Measurements from ENCODE around the gene KDM4B.
"Not testable (repeated sequence)": the region's sequence is repeated elsewhere in the genome, so short reads cannot be mapped to it uniquely, and the experiment has no call there.

The KDM4B gene

GRCh38 chr19:5177745-5178450 lies 209.0 kb downstream of the KDM4B start:
- DNase-seq (ENCODE audit: low read depth), result no peak

DNA sequence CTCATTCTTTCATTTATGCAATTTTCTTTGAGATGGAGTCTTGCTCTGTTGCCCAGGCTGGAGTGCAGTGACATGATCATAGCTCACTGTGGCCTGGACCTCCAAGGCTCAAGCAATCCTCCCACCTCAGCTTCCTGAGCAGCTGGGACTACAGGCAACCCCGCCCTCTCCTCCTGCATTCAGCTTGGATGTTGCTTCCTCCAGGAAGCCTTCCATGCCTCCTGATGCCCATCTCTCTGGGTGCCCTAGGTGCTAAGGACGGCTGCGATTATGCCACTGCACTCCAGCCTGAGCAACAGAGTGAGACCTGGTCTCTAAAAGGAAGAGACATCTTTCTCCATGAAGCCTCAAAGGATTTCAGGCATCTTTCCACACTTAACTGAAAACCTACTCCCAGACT lies 209.9 kb downstream of the KDM4B start:
- no peak for DNase-seq (ENCODE audit: low read depth)

- DNase-seq (ENCODE audit: low read depth), result no peak
These were observed 210.3 kb downstream of the KDM4B start for GRCh38 chr19:5179256-5179655.

- no peak for DNase-seq (ENCODE audit: low read depth)
These were observed 212.4 kb downstream of the KDM4B start for GRCh38 chr19:5181329-5181728.

DNA sequence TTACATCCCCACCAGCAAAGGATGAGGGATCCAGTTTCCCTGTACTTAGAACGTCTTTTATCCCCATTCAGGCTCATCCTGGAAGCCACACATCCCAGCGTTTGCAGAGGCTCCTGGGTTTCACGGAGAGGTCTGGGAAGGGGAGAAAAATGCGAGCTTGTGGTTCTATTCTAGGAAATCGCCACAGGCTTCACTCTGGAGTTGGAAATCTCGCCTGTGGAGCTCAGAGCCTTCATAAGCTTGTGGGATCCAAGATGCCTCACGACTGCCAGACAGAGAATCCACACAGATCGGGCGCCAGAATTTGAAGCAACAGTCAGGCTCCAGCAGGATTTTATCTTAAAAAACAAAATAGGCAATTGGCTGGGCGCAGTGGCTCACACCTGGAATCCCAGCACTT lies 213.8 kb downstream of the KDM4B start:
- no peak for DNase-seq (ENCODE audit: low read depth)

- DNase-seq (ENCODE audit: low read depth), result no peak
These were observed 214.7 kb downstream of the KDM4B start for GRCh38 chr19:5183616-5184015.

GRCh38 chr19:5184930-5185329 lies 216.0 kb downstream of the KDM4B start:
- no peak for DNase-seq (ENCODE audit: low read depth)

DNA sequence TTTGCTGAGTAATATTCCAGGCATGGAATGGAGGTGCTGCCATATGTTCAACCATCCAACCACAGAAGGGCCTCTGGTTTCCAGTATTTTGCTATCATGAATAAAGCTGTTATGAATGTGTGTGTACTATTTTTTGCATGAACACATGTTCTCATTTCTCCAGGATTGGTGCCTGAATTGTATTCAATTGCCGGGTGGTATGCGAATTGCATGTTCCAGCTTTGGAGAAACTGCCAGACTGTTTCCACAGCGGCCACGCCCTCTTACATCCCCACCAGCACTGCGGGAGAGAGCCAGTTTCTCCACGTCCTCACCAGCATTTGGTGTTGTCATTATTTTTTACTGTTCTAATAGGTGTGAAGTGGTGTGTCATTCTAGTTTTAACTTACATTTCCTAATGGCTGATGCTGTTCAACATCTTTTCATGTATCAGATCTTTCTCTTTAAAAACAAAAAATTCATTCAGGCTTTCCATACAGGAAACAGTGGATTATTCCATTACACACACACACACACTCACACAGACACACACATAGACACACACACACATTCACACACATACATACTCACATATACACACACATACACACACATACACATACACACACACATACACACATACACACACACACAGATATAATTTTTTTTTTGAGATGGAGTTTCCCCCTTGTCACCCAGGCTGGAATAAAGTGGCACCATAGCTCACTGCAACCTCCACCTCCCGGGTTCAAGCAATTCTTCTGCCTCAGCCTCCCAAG lies 217.6 kb downstream of the KDM4B start:
- no peak for DNase-seq (ENCODE audit: low read depth)

- no peak for DNase-seq (ENCODE audit: low read depth)
These were observed 219.8 kb downstream of the KDM4B start for GRCh38 chr19:5188548-5189317.

DNA sequence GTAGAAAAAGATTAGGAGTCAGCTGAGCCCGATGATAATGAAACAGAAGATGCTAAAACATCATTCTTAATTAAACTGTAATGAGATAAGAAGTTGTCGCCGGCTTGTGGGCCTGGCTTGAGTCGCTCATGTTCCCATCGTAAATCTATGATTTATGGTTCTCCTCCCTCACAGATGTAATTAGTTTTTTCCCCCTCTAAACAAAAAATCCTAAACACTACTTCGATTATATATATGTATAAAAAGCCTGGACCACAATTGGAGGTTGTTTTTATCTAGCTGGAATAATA lies 220.3 kb downstream of the KDM4B start:
- no peak for DNase-seq (ENCODE audit: low read depth)

DNA sequence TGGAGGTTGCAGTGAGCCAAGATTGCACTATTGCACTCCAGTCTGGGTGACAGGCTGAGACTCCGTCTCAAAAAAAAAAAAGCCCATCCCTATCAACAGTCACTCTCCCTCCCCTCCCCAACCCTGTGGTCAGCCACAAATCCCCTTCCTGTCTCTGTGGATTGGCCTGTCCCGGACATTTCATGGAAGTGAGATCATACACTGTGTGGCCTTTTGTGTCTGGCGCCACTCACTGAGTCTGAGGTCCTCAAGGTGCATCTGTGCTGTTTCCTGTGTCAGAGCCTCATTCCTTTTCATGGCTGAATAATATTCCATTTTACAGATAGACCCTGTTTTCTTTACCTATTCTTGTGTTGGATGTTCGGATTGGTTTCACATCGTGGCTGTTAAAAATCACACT lies 222.2 kb downstream of the KDM4B start:
- no peak for DNase-seq (ENCODE audit: low read depth)

DNA sequence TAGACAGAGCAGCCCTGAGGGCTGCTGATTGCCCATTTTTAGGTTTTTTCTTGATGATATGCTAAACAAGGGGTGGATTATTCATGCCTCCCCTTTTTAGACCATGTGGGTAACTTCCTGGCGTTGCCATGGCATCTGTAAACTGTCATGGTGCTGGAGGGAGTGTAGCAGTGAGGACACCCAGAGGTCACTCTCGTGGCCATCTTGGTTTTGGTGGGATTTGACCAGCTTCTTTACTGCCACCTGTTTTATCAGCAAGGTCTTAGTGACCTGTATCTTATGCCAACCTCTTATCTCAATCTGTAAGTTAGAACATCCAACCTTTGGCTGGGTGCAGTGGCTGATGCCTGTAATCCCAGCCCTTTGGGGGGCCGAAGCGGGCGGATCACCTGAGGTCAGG lies 223.7 kb downstream of the KDM4B start:
- no peak for DNase-seq (ENCODE audit: low read depth)

- DNase-seq (ENCODE audit: low read depth), result no peak
These were observed 224.3 kb downstream of the KDM4B start for GRCh38 chr19:5193192-5193591.

- DNase-seq (ENCODE audit: low read depth), result no peak
These were observed 225.7 kb downstream of the KDM4B start for GRCh38 chr19:5194641-5195040.

DNA sequence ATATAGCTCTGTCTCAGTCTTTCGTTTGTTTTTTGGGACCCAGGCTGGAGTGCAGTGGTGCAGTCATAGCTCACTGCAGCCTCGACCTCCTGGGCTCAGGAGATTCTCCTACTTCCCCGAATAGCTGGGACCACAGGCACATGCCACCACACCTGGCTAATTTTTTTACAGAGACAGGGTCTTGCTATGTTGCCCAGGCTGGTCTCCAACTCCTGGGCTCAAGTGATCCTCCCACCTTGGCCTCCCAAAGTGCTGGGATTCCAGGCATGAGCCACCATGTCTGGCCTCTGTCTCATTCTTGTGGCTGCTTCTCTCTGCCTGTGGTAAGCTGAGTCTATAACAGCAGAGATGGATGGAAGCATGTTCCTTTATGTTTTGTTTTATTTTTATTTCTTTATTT lies 226.7 kb downstream of the KDM4B start:
- DNase-seq (ENCODE audit: low read depth), result not testable (repeated sequence)

DNA sequence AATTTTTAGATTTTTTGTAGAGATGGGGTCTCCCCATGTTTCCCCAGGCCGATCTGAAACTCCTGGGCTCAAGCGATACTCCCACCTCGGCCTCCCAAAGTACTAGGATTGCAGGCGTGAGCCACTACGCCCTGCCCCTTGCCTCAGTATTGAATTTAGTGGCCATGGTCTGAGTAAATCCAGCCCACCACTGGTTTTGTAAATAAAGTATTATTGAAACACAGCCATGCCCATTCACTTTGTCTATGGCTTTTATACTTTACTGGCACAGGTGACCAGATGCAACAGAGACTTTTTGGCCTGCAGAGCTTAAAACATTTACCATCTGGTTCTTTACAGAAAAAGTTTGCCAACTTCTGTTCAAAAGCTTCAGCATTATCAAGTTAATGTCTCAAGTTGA lies 227.9 kb downstream of the KDM4B start:
- DNase-seq (ENCODE audit: low read depth), result no peak

DNA sequence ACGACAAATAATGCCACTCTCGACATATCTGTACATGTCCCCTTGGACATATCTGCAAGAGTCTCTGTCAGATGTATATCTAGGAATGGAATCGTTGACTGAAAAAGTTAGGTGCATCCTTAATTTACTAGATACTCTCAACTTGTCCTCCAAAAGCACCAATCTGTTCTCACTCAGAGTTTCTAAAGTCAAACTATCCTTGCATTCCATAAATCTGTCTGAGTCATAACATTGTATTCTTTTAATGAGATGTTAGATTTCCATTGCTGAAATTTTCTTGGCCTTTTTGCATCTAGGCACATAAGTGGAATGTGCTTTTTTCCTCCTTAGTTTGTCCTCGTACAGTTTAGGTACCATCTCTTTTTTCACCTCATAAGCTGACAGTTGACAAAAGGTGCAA lies 231.9 kb downstream of the KDM4B start:
- no peak for DNase-seq (ENCODE audit: low read depth)

- DNase-seq (ENCODE audit: low read depth), result no peak
These were observed 233.6 kb downstream of the KDM4B start for GRCh38 chr19:5202553-5202952.

Data from stimulated activated CD4-positive, alpha-beta T cell treated with anti-CD3 and anti-CD28 coated beads, Interleukin-2, amount 100 ng/mL, for 4 hours (primary cell).